GM15510 (cell line): ENCODE measurements around the gene RNF223.

Experiments used
- POLR2A ChIP-seq: IDR thresholded peaks from 3 replicates; pipeline ENCODE4 v1.6.1; 2011; ENCODE audit warnings: borderline replicate concordance; ENCODE audit not compliant: insufficient read length; ENCODE audit errors: extremely low read depth

RNF223 gene

GRCh38 chr1:1115136-1115785, 41.2 kb upstream of the RNF223 start:
- no peak for TF ChIP-seq POLR2A

GRCh38 chr1:1114431-1114830, 40.3 kb upstream of the RNF223 start:
- no peak for TF ChIP-seq POLR2A

- no peak for TF ChIP-seq POLR2A
These were observed 38.3 kb upstream of the RNF223 start for GRCh38 chr1:1112237-1112985.

GRCh38 chr1:1111516-1112236, 37.6 kb upstream of the RNF223 start:
- TF ChIP-seq POLR2A, result no peak

GRCh38 chr1:1110561-1110971, 36.5 kb upstream of the RNF223 start:
- no peak for TF ChIP-seq POLR2A

- no peak for TF ChIP-seq POLR2A
These were observed 35.6 kb upstream of the RNF223 start for GRCh38 chr1:1109743-1110142.

- TF ChIP-seq POLR2A, result no peak
These were observed 32.6 kb upstream of the RNF223 start for GRCh38 chr1:1106510-1107221.

GRCh38 chr1:1101503-1101902, 27.4 kb upstream of the RNF223 start:
- no peak for TF ChIP-seq POLR2A

- TF ChIP-seq POLR2A, result no peak
These were observed 26.2 kb upstream of the RNF223 start for GRCh38 chr1:1100296-1100695.

GRCh38 chr1:1099506-1100183, 25.5 kb upstream of the RNF223 start:
- no peak for TF ChIP-seq POLR2A

GRCh38 chr1:1098681-1099421, 24.7 kb upstream of the RNF223 start:
- no peak for TF ChIP-seq POLR2A

GRCh38 chr1:1094981-1095380, 20.9 kb upstream of the RNF223 start:
- no peak for TF ChIP-seq POLR2A

- TF ChIP-seq POLR2A, result no peak
These were observed 19.5 kb upstream of the RNF223 start for GRCh38 chr1:1093610-1093943.
